NCI-H2196 (cell line): ENCODE data around the gene YWHAH.

Experiments
- DNase-seq: peaks from one replicate; lab custom pipeline; 2025; ENCODE audit not compliant: unreplicated experiment; lab: John Stamatoyannopoulos, UW

The YWHAH gene

GRCh38 chr22:31943978-31944699 is at the start of gene YWHAH:
TSS of gene YWHAH (plus strand) at chr22:31944535. CDS start at chr22:31944734, 199 bp downstream.
- DNase-seq, result peak; percentile 82

GRCh38 chr22:31895411-31896123 is 48.8 kb upstream of the YWHAH start:
- no peak for DNase-seq

- no peak for DNase-seq
These were observed 47.9 kb upstream of the YWHAH start for GRCh38 chr22:31896472-31896871.

GRCh38 chr22:31897842-31898805 is 46.2 kb upstream of the YWHAH start:
- no peak for DNase-seq

GRCh38 chr22:31898926-31899325 is 45.4 kb upstream of the YWHAH start:
- DNase-seq, result no peak

GRCh38 chr22:31899669-31900068 is 44.7 kb upstream of the YWHAH start:
- DNase-seq, result no peak

GRCh38 chr22:31901388-31902137 is 42.8 kb upstream of the YWHAH start:
- DNase-seq, result no peak

GRCh38 chr22:31904651-31905050 is 39.7 kb upstream of the YWHAH start:
- no peak for DNase-seq

- no peak for DNase-seq
These were observed 39.0 kb upstream of the YWHAH start for GRCh38 chr22:31905356-31905755.

GRCh38 chr22:31906086-31906485 is 38.2 kb upstream of the YWHAH start:
- no peak for DNase-seq

GRCh38 chr22:31906569-31906968 is 37.8 kb upstream of the YWHAH start:
- no peak for DNase-seq

- no peak for DNase-seq
These were observed 34.4 kb upstream of the YWHAH start for GRCh38 chr22:31909977-31910376.

- no peak for DNase-seq
These were observed 32.5 kb upstream of the YWHAH start for GRCh38 chr22:31911565-31912406.

- DNase-seq, result no peak
These were observed 32.0 kb upstream of the YWHAH start for GRCh38 chr22:31912407-31912743.

GRCh38 chr22:31915586-31915985 is 28.7 kb upstream of the YWHAH start:
- DNase-seq, result no peak

- no peak for DNase-seq
These were observed 27.0 kb upstream of the YWHAH start for GRCh38 chr22:31917227-31917921.

GRCh38 chr22:31919730-31920129 is 24.6 kb upstream of the YWHAH start:
- no peak for DNase-seq

GRCh38 chr22:31920306-31920705 is 24.0 kb upstream of the YWHAH start:
- DNase-seq, result no peak

GRCh38 chr22:31921106-31921505 is 23.2 kb upstream of the YWHAH start:
- DNase-seq, result no peak
